Glomerular endothelial cell (primary cell): ENCODE data around the gene IRF2BPL. TPM values are rescaled to one million over a fixed set of nuclear protein-coding genes. Genes with fewer than 3 reads are reported as not detected.
"Not testable (repeated sequence)": the region's sequence is repeated elsewhere in the genome, so short reads cannot be mapped to it uniquely, and the experiment has no call there.

ENCODE experiments used
- DNase-seq: peaks from one replicate; pipeline ENCODE4 v3.0.0-alpha.2; 2011; ENCODE audit warnings: low read depth, low spot score; ENCODE audit errors: extremely low read depth
- total RNA-seq: library from RNA; depleted of rRNA; stranded (reverse); fragments of >200 nt; gene quantifications from 2 replicates; pipeline ENCODE4 v1.2.3, GENCODE V29; 2015

IRF2BPL gene
- total RNA-seq, 1 donor from 2014 or later = 34.2 TPM

GRCh38 chr14:77036484-77037214 is 8.1 kb upstream of the IRF2BPL start:
- no peak for DNase-seq

- DNase-seq = no peak
Observed at GRCh38 chr14:77035267-77035666, 6.8 kb upstream of the IRF2BPL start.

GRCh38 chr14:77033622-77034589 is 5.4 kb upstream of the IRF2BPL start:
- DNase-seq = no peak

- DNase-seq = no peak
Observed at GRCh38 chr14:77032844-77033621, 4.5 kb upstream of the IRF2BPL start.

GRCh38 chr14:77032491-77032843 is 4.0 kb upstream of the IRF2BPL start:
- DNase-seq = no peak

- no peak for DNase-seq
Observed at GRCh38 chr14:77031759-77032490, 3.4 kb upstream of the IRF2BPL start.

- DNase-seq = no peak
Observed at GRCh38 chr14:77027538-77028383, 747 bp downstream of the IRF2BPL start.

GRCh38 chr14:77026930-77027537 is 1.5 kb downstream of the IRF2BPL start:
- DNase-seq = no peak

GRCh38 chr14:77026166-77026929 is 2.2 kb downstream of the IRF2BPL start:
- DNase-seq = no peak

- no peak for DNase-seq
Observed at GRCh38 chr14:77025744-77026165, 2.8 kb downstream of the IRF2BPL start.

- no peak for DNase-seq
Observed at GRCh38 chr14:77024171-77024691, 4.3 kb downstream of the IRF2BPL start.

- DNase-seq = no peak
Observed at GRCh38 chr14:77023001-77023996, 5.2 kb downstream of the IRF2BPL start.

GRCh38 chr14:77022236-77022852 is 6.2 kb downstream of the IRF2BPL start:
- DNase-seq = no peak

GRCh38 chr14:77021424-77021823 is 7.1 kb downstream of the IRF2BPL start:
- not testable (repeated sequence) for DNase-seq

GRCh38 chr14:77018785-77019184 is 9.7 kb downstream of the IRF2BPL start:
- no peak for DNase-seq

- no peak for DNase-seq
Observed at GRCh38 chr14:77017666-77018065, 10.8 kb downstream of the IRF2BPL start.
